AG04450 (cell line): Measurements from ENCODE around the gene SLC39A6. TPM values are rescaled to one million over a fixed set of nuclear protein-coding genes. Genes with fewer than 3 reads are reported as not detected.
A peak's percentile ranks its signal among the peaks of the same experiment; 100 is the strongest.
"Not testable (repeated sequence)": the region's sequence is repeated elsewhere in the genome, so short reads cannot be mapped to it uniquely, and the experiment has no call there.

Experiments used
- CTCF ChIA-PET: fragments of 300-600, 350-600 bp; formaldehyde crosslinking; extraction: SDS; loops from one replicate; lab custom pipeline; 2022; ENCODE audit warnings: antibody characterized with exemption, inconsistent platforms; lab: Charles Lee
- POLR2A ChIA-PET: fragments of 350-600 bp; formaldehyde crosslinking; extraction: SDS; loops from one replicate; lab custom pipeline; 2021; ENCODE audit warnings: antibody characterized with exemption, inconsistent platforms; lab: Yijun Ruan, JAX
- DNase-seq: peaks from one replicate; pipeline ENCODE4 v3.0.0-alpha.2; 2011; ENCODE audit warnings: low read depth, low spot score
- H3K27ac ChIP-seq: one replicate; pipeline ENCODE4 v1.5.1; 2012; ENCODE audit warnings: low read depth, low read length, control low read depth
- H3K27me3 ChIP-seq: one replicate; pipeline ENCODE4 v1.6.0; 2012; ENCODE audit warnings: low read length; ENCODE audit not compliant: control insufficient read depth, insufficient read depth
- H3K4me3 ChIP-seq: 2 replicates; pipeline ENCODE4 v1.5.1; 2011; ENCODE audit warnings: mild to moderate bottlenecking, low read depth, low read length, control low read depth
- H3K9me3 ChIP-seq: 2 replicates; pipeline ENCODE4 v1.5.1; 2012; ENCODE audit warnings: low read length; ENCODE audit not compliant: control insufficient read depth, insufficient read depth
- CTCF ChIP-seq: IDR thresholded peaks from 2 replicates; pipeline ENCODE4 v1.5.1; 2011; ENCODE audit warnings: low read depth, low read length, control low read depth, inconsistent platforms
- polyA plus RNA-seq: library from polyadenylated mRNA; depleted of rRNA; stranded (reverse); fragments of >200 nt; gene quantifications from 2 replicates; pipeline ENCODE4 v1.2.3, GENCODE V29; 2011

The SLC39A6 gene
- polyA plus RNA-seq, 1 experiment, result 123 TPM

DNA sequence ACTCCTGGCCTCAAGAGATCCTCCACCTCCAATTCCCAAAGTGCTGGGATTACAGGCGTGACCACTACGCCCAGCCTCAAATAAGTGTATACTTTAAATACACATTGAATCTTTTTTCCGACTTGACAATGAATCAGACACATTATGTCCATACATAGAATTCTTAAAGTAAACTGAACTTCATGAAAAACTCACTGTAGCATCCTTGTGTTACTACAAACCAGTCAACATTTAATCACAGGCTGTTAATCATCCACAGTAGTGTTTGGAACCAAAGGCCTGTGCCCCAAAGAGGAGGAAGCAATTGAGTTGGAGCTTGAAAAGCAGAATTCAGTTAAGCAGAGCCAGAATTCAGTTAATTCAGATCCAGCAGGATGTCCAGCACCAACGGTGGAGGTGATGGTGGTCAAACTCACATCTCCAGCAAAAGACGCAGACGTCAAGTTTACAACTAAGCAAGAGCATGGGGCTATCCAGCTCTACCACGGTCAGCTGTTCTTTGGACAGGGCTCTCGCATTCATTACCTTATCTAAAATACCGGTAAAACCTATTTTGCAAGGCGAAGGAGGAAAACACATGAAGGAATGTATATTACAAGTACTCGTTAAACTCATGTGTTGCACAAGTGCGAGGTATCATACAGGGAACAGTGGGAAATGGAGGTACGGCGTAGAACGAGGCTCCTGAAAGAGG, 1.2 kb downstream of the SLC39A6 start:
- Histone ChIP-seq H3K27me3 (no peaks in the 10 kb centered on the region), H3K4me3 (peak overlapping the region; percentile 97), H3K27ac (no peak overlapping the region), H3K9me3 (peaks cover 3% of the 10 kb centered on the region; the same call in 1 of the 2 replicates)
- POLR2A ChIA-PET, result interaction anchor here (0.5 kb wide), 1 partner anchor 22 kb away, joined by 5 read pairs; no protein-coding TSS in a partner anchor
- no peak for DNase-seq
- CTCF ChIA-PET, result interaction anchor here (2.2 kb wide), 3 partner anchors 110 to 157 kb away, joined by 7 to 10 read pairs (median 9); no protein-coding TSS in a partner anchor
- TF ChIP-seq CTCF, result no peak

DNA sequence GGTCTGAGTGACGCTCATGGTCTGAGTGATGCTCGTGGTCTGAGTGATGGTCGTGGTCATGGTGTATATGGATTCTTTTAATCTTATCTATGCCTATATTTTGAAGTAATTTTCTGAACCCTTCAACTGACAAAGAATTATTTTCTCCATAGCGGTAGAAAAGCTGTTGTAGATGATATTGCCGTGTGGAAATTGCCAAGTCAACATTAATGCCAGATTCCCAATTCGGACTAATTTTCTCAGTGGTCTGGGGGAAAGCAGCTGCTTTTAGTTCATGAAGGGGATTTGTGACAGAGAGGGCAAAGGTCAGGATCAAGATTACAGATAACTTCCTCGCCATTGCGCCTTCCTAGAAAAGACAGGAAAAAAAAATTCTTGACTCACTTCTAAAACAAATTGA, 2.5 kb downstream of the SLC39A6 start:
- ChIA-PET POLR2A (no interaction called here), CTCF (interaction anchor here (1.9 to 2.2 kb wide), 3 partner anchors 31 to 158 kb away, joined by 5 to 10 read pairs (median 9); no protein-coding TSS in a partner anchor)
- Histone ChIP-seq H3K4me3 (no peak overlapping the region), H3K9me3 (peaks cover 3% of the 10 kb centered on the region; the same call in 1 of the 2 replicates), H3K27ac (no peak overlapping the region), H3K27me3 (no peaks in the 10 kb centered on the region)
- DNase-seq, result no peak
- no peak for TF ChIP-seq CTCF

GRCh38 chr18:36124841-36125240, 4.3 kb downstream of the SLC39A6 start:
- Histone ChIP-seq H3K4me3 (no peak overlapping the region), H3K9me3 (peaks cover 3% of the 10 kb centered on the region; the same call in 1 of the 2 replicates), H3K27me3 (no peaks in the 10 kb centered on the region), H3K27ac (no peak overlapping the region)
- ChIA-PET POLR2A (no interaction called here), CTCF (interaction anchor here (0.7 kb wide), 1 partner anchor 29 kb away, joined by 3 read pairs; no protein-coding TSS in a partner anchor)
- no peak for DNase-seq
- no peak for TF ChIP-seq CTCF

DNA sequence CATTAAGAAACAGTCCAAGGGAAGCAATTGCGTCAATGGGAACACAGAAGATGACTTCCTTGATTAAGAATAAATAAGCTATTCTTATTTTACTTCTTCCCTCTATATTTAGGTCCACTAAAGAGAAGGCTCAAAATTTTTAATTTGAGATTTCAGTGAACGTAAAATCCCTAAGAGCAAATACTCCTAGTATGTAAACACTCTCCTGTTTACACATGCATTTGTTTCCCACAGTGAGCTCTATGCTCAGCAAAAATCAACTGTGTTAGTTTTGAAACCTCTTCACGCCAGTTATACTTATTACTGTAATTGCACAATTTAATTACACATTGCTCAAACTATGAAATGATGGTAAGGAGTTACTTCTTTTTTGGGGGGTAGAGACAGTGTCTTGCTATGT, 8.8 kb downstream of the SLC39A6 start:
- ChIA-PET POLR2A (no interaction called here), CTCF (interaction anchor here (0.6 to 1.9 kb wide), 6 partner anchors 24 to 165 kb away, joined by 3 to 8 read pairs (median 4); no protein-coding TSS in a partner anchor)
- H3K27me3 ChIP-seq, result no peaks in the 10 kb centered on the region
- no peaks in the 10 kb centered on the region for H3K9me3 ChIP-seq
- H3K4me3 ChIP-seq, result no peak overlapping the region
- no peak for TF ChIP-seq CTCF
- no peak for DNase-seq
- H3K27ac ChIP-seq, result no peak overlapping the region

DNA sequence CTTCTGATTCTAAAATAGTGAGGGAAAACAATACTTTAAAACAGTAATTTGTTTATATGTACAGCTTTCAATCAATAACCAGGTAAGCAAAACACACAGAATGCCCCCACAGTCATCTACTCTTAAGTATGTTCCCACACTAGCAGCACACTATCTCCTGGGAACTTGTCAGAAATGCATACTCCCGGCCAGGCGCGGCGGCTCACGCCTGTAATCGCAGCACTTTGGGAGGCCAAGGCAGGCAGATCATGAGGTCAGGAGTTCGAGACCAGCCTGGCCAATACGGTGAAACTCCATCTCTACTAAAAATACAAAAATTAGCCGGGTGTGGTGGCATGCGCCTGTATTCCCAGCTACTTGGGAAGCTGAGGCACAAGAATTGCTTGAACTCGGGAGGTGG, 12.4 kb downstream of the SLC39A6 start:
- POLR2A ChIA-PET, H3K4me3 ChIP-seq, DNase-seq, H3K27me3 ChIP-seq, H3K9me3 ChIP-seq, CTCF ChIA-PET, H3K27ac ChIP-seq: not testable (repeated sequence)
